Brain pericyte (primary cell): ENCODE measurements around the gene SYCP3.

ENCODE experiments used
- DNase-seq: peaks from one replicate; pipeline ENCODE4 v3.0.0-alpha.2; 2012; ENCODE audit warnings: low read depth, low spot score

SYCP3 gene

GRCh38 chr12:101738920-101739665 lies at the start of gene SYCP3:
TSS of gene SYCP3 (minus strand) at chr12:101739462. CDS start at chr12:101737935, 1,527 bp downstream.
- no peak for DNase-seq

GRCh38 chr12:101785671-101786070 lies 46.4 kb upstream of the SYCP3 start:
- DNase-seq = no peak

GRCh38 chr12:101784376-101784775 lies 45.1 kb upstream of the SYCP3 start:
- no peak for DNase-seq

GRCh38 chr12:101783838-101784237 lies 44.6 kb upstream of the SYCP3 start:
- no peak for DNase-seq

GRCh38 chr12:101783150-101783549 lies 43.9 kb upstream of the SYCP3 start:
- no peak for DNase-seq

- DNase-seq = no peak
Measured at GRCh38 chr12:101782273-101782731, 43.0 kb upstream of the SYCP3 start.

- no peak for DNase-seq
Measured at GRCh38 chr12:101781834-101782233, 42.6 kb upstream of the SYCP3 start.

- DNase-seq = no peak
Measured at GRCh38 chr12:101780599-101780998, 41.3 kb upstream of the SYCP3 start.

- DNase-seq = no peak
Measured at GRCh38 chr12:101779626-101780025, 40.4 kb upstream of the SYCP3 start.

GRCh38 chr12:101779200-101779599 lies 39.9 kb upstream of the SYCP3 start:
- no peak for DNase-seq

GRCh38 chr12:101777978-101778377 lies 38.7 kb upstream of the SYCP3 start:
- no peak for DNase-seq

GRCh38 chr12:101777485-101777884 lies 38.2 kb upstream of the SYCP3 start:
- no peak for DNase-seq

- no peak for DNase-seq
Measured at GRCh38 chr12:101775816-101776215, 36.6 kb upstream of the SYCP3 start.

- DNase-seq = peak; percentile 31
Measured at GRCh38 chr12:101773650-101774162, 34.4 kb upstream of the SYCP3 start.

- DNase-seq = no peak
Measured at GRCh38 chr12:101772012-101772775, 32.9 kb upstream of the SYCP3 start.

- no peak for DNase-seq
Measured at GRCh38 chr12:101769865-101770264, 30.6 kb upstream of the SYCP3 start.

GRCh38 chr12:101768781-101769180 lies 29.5 kb upstream of the SYCP3 start:
- no peak for DNase-seq

GRCh38 chr12:101767537-101767936 lies 28.3 kb upstream of the SYCP3 start:
- no peak for DNase-seq

GRCh38 chr12:101764051-101764792 lies 25.0 kb upstream of the SYCP3 start:
- DNase-seq = no peak

GRCh38 chr12:101763246-101763931 lies 24.1 kb upstream of the SYCP3 start:
- DNase-seq = no peak

GRCh38 chr12:101761781-101762180 lies 22.5 kb upstream of the SYCP3 start:
- no peak for DNase-seq
